ENCODE measurements around the gene TMC5.
"Not testable (repeated sequence)": the region's sequence is repeated elsewhere in the genome, so short reads cannot be mapped to it uniquely, and the experiment has no call there.

Gene TMC5

GRCh38 chr16:19400711-19401110, 17.0 kb upstream of the TMC5 start:
- DNase-seq: no peak

- DNase-seq: no peak
Measured at GRCh38 chr16:19406891-19407491, 10.7 kb upstream of the TMC5 start.

- DNase-seq: no peak
Measured at GRCh38 chr16:19410435-19411171, 7.1 kb upstream of the TMC5 start.

- DNase-seq: no peak
Measured at GRCh38 chr16:19411298-19411697, 6.4 kb upstream of the TMC5 start.

GRCh38 chr16:19412055-19412454, 5.6 kb upstream of the TMC5 start:
- DNase-seq: not testable (repeated sequence)

GRCh38 chr16:19415461-19415860, 2.2 kb upstream of the TMC5 start:
- no peak for DNase-seq

- no peak for DNase-seq
Measured at GRCh38 chr16:19415918-19416317, 1.8 kb upstream of the TMC5 start.

GRCh38 chr16:19418200-19418599, 517 bp downstream of the TMC5 start:
- DNase-seq: no peak

GRCh38 chr16:19419698-19420075, 2.0 kb downstream of the TMC5 start:
- no peak for DNase-seq

GRCh38 chr16:19424478-19424877, 6.8 kb downstream of the TMC5 start:
- DNase-seq: no peak

- DNase-seq: no peak
Measured at GRCh38 chr16:19430345-19430744, 12.7 kb downstream of the TMC5 start.

- DNase-seq: no peak
Measured at GRCh38 chr16:19431636-19432340, 14.1 kb downstream of the TMC5 start.

GRCh38 chr16:19432429-19432828, 14.7 kb downstream of the TMC5 start:
- no peak for DNase-seq

GRCh38 chr16:19434584-19434983, 16.9 kb downstream of the TMC5 start:
- no peak for DNase-seq

GRCh38 chr16:19436540-19436939, 18.9 kb downstream of the TMC5 start:
- no peak for DNase-seq

GRCh38 chr16:19437280-19437679, 19.6 kb downstream of the TMC5 start:
- no peak for DNase-seq

- no peak for DNase-seq
Measured at GRCh38 chr16:19438739-19439138, 21.1 kb downstream of the TMC5 start.

GRCh38 chr16:19439483-19439882, 21.8 kb downstream of the TMC5 start:
- DNase-seq: no peak

- no peak for DNase-seq
Measured at GRCh38 chr16:19443659-19444058, 26.0 kb downstream of the TMC5 start.

- no peak for DNase-seq
Measured at GRCh38 chr16:19446300-19446846, 28.7 kb downstream of the TMC5 start.

- DNase-seq: no peak
Measured at GRCh38 chr16:19446886-19447285, 29.2 kb downstream of the TMC5 start.

- no peak for DNase-seq
Measured at GRCh38 chr16:19450186-19450585, 32.5 kb downstream of the TMC5 start.

GRCh38 chr16:19458722-19459379, 41.2 kb downstream of the TMC5 start:
- no peak for DNase-seq

All from SIG-M5 (cell line).